ENCODE data around the gene NME1. TPM values are rescaled to one million over a fixed set of nuclear protein-coding genes. Genes with fewer than 3 reads are reported as not detected.

NME1 gene
- total and polyA plus RNA-seq, 10 of the 15 experiments (the other 5 are each of a cell fraction or from before 2014, with no cell fraction given) = 273 to 1,362 (median 455) TPM

DNA sequence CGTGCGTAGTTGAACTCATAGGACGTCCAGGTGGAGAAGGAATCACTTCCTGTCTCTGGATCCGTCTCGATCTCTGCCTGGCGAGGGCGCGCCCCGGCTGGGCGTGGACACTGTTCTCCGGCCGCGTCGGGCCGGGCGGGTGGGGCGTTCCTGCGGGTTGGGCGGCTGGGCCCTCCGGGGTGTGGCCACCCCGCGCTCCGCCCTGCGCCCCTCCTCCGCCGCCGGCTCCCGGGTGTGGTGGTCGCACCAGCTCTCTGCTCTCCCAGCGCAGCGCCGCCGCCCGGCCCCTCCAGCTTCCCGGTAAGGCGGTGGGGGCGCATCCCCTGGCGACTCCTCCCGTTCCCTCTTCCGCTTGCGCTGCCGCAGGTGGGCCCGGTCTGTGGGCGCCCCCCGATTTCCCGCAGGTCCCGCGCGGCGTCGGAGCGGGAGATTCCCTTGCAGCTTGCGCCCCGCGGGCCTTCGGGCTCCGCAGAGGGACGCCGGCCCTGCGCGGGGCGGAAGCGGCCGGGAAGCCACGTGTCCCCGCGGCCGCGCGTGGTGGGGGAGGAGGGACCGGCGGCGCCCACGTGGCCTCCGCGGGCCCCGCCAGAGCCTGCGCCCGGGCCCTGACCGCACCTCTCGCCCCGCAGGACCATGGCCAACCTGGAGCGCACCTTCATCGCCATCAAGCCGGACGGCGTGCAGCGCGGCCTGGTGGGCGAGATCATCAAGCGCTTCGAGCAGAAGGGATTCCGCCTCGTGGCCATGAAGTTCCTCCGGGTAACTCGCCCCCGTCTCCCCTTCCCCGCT is 13.0 kb downstream of the NME1 start, which contains the start of gene NME2 (continued):
- TF ChIP-seq SIX5 (IDR thresholded peaks at IDR 0.05; ENCODE audit: low read depth, low read length, severe bottlenecking) (no peak), KDM1A (IDR thresholded peaks at IDR 0.05; ENCODE audit: borderline replicate concordance) (no peak), ZNF207 (IDR thresholded peaks at IDR 0.05; ENCODE audit: borderline replicate concordance) (0 out of 2 replicates have a peak, but pooled peaks have one; percentile 73), ETV6 (conservative IDR thresholded peaks at IDR 0.05 in 1 of 2, IDR thresholded peaks at IDR 0.05 in 1 of 2; ENCODE audit: borderline replicate concordance in 1 of 2, low read depth in 1 of 2) (no peak), NFYB (IDR thresholded peaks at IDR 0.05; ENCODE audit: insufficient read depth, low read depth, low read length) (no peak), RFX5 (IDR thresholded peaks at IDR 0.05; ENCODE audit: low read depth, low read length) (no peak), HCFC1 (IDR thresholded peaks at IDR 0.05; ENCODE audit: low read length) (peak; percentile 18; the same call in 1 of the 2 replicates), CBFB (IDR thresholded peaks at IDR 0.05; ENCODE audit: low read depth) (no peak), ATF3 (IDR thresholded peaks at IDR 0.05; ENCODE audit: borderline replicate concordance, extremely low read depth, low read depth, low read length) (0 out of 2 replicates have a peak, but pooled peaks have one; percentile 53), MEF2B (IDR thresholded peaks at IDR 0.05; ENCODE audit: partially characterized antibody, poor library complexity, severe bottlenecking) (no peak), TARDBP (IDR thresholded peaks at IDR 0.05; ENCODE audit: borderline replicate concordance) (no peak), MEF2A (IDR thresholded peaks at IDR 0.05; ENCODE audit: insufficient read depth, low read depth, low read length) (no peak), EGR1 (IDR thresholded peaks at IDR 0.05; ENCODE audit: borderline replicate concordance in 1 of 2, low read depth in 2 of 2, low read length in 2 of 2) (no peak), MTA2 (IDR thresholded peaks at IDR 0.05; ENCODE audit: low read depth) (no peak)
- TF ChIP-seq, protein P1, sequence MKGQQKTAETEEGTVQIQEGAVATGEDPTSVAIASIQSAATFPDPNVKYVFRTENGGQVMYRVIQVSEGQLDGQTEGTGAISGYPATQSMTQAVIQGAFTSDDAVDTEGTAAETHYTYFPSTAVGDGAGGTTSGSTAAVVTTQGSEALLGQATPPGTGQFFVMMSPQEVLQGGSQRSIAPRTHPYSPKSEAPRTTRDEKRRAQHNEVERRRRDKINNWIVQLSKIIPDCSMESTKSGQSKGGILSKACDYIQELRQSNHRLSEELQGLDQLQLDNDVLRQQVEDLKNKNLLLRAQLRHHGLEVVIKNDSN (IDR thresholded peaks at IDR 0.05; ENCODE audit: borderline replicate concordance, extremely low read length, insufficient read depth, low read depth, low read length) = peak; percentile 91
- TF ChIP-seq, protein P2, sequence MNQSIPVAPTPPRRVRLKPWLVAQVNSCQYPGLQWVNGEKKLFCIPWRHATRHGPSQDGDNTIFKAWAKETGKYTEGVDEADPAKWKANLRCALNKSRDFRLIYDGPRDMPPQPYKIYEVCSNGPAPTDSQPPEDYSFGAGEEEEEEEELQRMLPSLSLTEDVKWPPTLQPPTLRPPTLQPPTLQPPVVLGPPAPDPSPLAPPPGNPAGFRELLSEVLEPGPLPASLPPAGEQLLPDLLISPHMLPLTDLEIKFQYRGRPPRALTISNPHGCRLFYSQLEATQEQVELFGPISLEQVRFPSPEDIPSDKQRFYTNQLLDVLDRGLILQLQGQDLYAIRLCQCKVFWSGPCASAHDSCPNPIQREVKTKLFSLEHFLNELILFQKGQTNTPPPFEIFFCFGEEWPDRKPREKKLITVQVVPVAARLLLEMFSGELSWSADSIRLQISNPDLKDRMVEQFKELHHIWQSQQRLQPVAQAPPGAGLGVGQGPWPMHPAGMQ (IDR thresholded peaks at IDR 0.05; ENCODE audit: borderline replicate concordance) = no peak

Data from GM12878 (cell line).